Thoracic aorta (tissue), 2 donors: Measurements from ENCODE around the gene CTIF. TPM values are rescaled to one million over a fixed set of nuclear protein-coding genes. Genes with fewer than 3 reads are reported as not detected.

Experiments
- ATAC-seq: fragments of 150-250 bp; one replicate; pipeline ENCODE4 v1.8.0; 2017; ENCODE audit warnings: low read depth; ENCODE audit not compliant: insufficient number of reproducible peaks, low FRiP score
- DNase-seq: peaks from one replicate; pipeline ENCODE4 v3.0.0-alpha.2; 2020; ENCODE audit warnings: low spot score
- H3K27ac ChIP-seq, 2 donors: fragments of 200-600 bp; sonication (generic); 1 replicate in 1 of 2; 2 replicates in 1 of 2; pipeline ENCODE4 v1.5.1; 2016; ENCODE audit warnings: mild to moderate bottlenecking in 2 of 2, moderate library complexity in 2 of 2
- H3K27me3 ChIP-seq: fragments of 200-600 bp; sonication (generic); replicated peaks from 2 replicates; pipeline ENCODE4 v1.6.0; 2016; ENCODE audit warnings: mild to moderate bottlenecking; ENCODE audit not compliant: insufficient read depth
- H3K36me3 ChIP-seq: fragments of 200-600 bp; sonication (generic); one replicate; pipeline ENCODE4 v1.5.1; 2016
- H3K4me1 ChIP-seq, 2 donors: fragments of 200-600 bp; sonication (generic); 1 replicate in 1 of 2; 2 replicates in 1 of 2; pipeline versions ENCODE4 v1.5.1 to v1.6.0; 2016; ENCODE audit warnings: low read depth in 2 of 2, mild to moderate bottlenecking in 1 of 2; ENCODE audit not compliant: control insufficient read depth in 1 of 2
- H3K4me3 ChIP-seq: fragments of 200-600 bp; sonication (generic); 2 replicates; pipeline ENCODE4 v1.5.1; 2016; ENCODE audit warnings: mild to moderate bottlenecking
- H3K9me3 ChIP-seq: fragments of 200-600 bp; sonication (generic); 2 replicates; pipeline ENCODE4 v1.5.1; 2016
- total RNA-seq, 2 donors: library from RNA; depleted of rRNA; stranded (reverse); fragments of >200 nt; gene quantifications; one replicate each; pipeline versions ENCODE4 v1.1.0 to v1.2.3, GENCODE V29; 2016
- TF ChIP-seq, protein P1 (sequence below): fragments of 200-600 bp; sonication (generic); IDR thresholded peaks from one replicate; pipeline ENCODE4 v1.5.1; 2019; ENCODE audit warnings: antibody characterized with exemption

Gene CTIF
- total RNA-seq, 2 donors from 2014 or later, result 63.3 to 125 TPM

- Histone ChIP-seq H3K36me3 (no peaks in the 10 kb centered on the region), H3K4me1 (peaks cover 13 to 64% of the 10 kb centered on the region in 2 donors), H3K27ac (no peak overlapping the region), H3K27me3 (no peaks in the 10 kb centered on the region), H3K4me3 (no peak overlapping the region), H3K9me3 (no peaks in the 10 kb centered on the region)
- DNase-seq, result no peak
- TF ChIP-seq, protein P1, sequence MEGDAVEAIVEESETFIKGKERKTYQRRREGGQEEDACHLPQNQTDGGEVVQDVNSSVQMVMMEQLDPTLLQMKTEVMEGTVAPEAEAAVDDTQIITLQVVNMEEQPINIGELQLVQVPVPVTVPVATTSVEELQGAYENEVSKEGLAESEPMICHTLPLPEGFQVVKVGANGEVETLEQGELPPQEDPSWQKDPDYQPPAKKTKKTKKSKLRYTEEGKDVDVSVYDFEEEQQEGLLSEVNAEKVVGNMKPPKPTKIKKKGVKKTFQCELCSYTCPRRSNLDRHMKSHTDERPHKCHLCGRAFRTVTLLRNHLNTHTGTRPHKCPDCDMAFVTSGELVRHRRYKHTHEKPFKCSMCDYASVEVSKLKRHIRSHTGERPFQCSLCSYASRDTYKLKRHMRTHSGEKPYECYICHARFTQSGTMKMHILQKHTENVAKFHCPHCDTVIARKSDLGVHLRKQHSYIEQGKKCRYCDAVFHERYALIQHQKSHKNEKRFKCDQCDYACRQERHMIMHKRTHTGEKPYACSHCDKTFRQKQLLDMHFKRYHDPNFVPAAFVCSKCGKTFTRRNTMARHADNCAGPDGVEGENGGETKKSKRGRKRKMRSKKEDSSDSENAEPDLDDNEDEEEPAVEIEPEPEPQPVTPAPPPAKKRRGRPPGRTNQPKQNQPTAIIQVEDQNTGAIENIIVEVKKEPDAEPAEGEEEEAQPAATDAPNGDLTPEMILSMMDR, result no peak
- no peak for ATAC-seq
These were observed 354.3 kb downstream of the CTIF start for GRCh38 chr18:48893061-48893607.

- Histone ChIP-seq H3K27me3 (no peaks in the 10 kb centered on the region), H3K27ac (no peak overlapping the region), H3K9me3 (no peaks in the 10 kb centered on the region), H3K4me3 (no peak overlapping the region), H3K4me1 (peaks cover 13 to 60% of the 10 kb centered on the region in 2 donors), H3K36me3 (no peaks in the 10 kb centered on the region)
- ATAC-seq (no peak), DNase-seq (no peak)
- TF ChIP-seq, protein P1, result no peak
These were observed 355.1 kb downstream of the CTIF start for GRCh38 chr18:48893608-48894600.

GRCh38 chr18:48894799-48895346, 356.0 kb downstream of the CTIF start:
- Histone ChIP-seq H3K27me3 (no peaks in the 10 kb centered on the region), H3K9me3 (no peaks in the 10 kb centered on the region), H3K4me1 (peaks cover 9 to 50% of the 10 kb centered on the region in 2 donors), H3K36me3 (no peaks in the 10 kb centered on the region), H3K4me3 (no peak overlapping the region), H3K27ac (peak overlapping the region; percentile 5 to 15)
- DNase-seq (no peak), ATAC-seq (no peak)
- TF ChIP-seq, protein P1, result no peak

DNA sequence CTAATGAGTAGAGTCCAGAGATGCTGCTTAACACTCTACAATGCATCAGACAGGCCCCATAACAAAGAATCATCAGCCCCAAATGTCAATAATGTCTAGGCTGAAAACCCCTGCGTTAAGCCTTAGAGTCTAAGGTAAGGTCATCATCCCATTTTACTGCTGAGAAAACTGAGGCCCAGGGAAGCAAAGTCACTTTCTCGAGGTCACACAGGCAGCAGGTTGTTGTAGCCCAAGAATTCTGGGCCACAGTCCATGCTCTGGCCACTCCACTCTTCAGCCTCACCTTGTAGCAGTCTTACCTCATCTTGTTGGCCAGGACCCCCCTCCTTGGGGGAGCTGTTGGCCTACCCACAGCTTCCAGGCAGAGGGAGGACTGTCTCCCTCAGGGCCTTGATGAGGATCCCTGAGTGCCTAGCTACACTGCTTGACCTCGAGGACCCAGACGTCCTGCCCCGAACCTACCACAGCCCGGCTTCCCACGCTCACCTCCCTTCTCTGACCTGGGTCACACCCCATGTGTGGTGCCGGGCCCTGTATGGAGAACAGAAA, 357.6 kb downstream of the CTIF start:
- H3K4me1 ChIP-seq, result peaks cover 10 to 51% of the 10 kb centered on the region in 2 donors
- H3K4me3 ChIP-seq, result no peak overlapping the region
- no peaks in the 10 kb centered on the region for H3K27me3 ChIP-seq
- H3K27ac ChIP-seq, result peak overlapping the region; percentile 70 to 71
- no peak for ATAC-seq
- no peaks in the 10 kb centered on the region for H3K36me3 ChIP-seq
- DNase-seq, result no peak
- H3K9me3 ChIP-seq, result no peaks in the 10 kb centered on the region
- TF ChIP-seq, protein P1, result no peak
